ENCODE results near the gene KMT2E. TPM values are rescaled to one million over a fixed set of nuclear protein-coding genes. Genes with fewer than 3 reads are reported as not detected.

The KMT2E gene
- total and polyA plus RNA-seq, 2 donors (not counting 3 experiments of a cell fraction or from before 2014, with no cell fraction given) = 19.0 to 74.8 TPM

- Histone ChIP-seq H3K4me1 (ENCODE audit: control insufficient read depth, extremely low read depth, insufficient read depth, low read length) (peaks cover 45% of the 10 kb centered on the region), H3K9me1 (replicated peaks; ENCODE audit: control insufficient read depth, extremely low read depth, insufficient read depth, low read length) (no peaks in the 10 kb centered on the region), H2AFZ (ENCODE audit: low read depth, low read length) (no peak overlapping the region), H3K9me3 (replicated peaks; ENCODE audit: control insufficient read depth, insufficient read depth, low read length) (no peaks in the 10 kb centered on the region), H3K27me3 (ENCODE audit: control insufficient read depth in 2 of 2, insufficient read depth in 2 of 2, low read length in 2 of 2) (no peaks in the 10 kb centered on the region), H3K27ac (ENCODE audit: insufficient read depth, low read depth, low read length) (no peak overlapping the region), H3K9ac (replicated peaks; ENCODE audit: extremely low read depth, insufficient read depth, low read length) (no peak overlapping the region), H3K36me3 (ENCODE audit: control insufficient read depth in 2 of 2, extremely low read depth in 1 of 2, insufficient read depth in 2 of 2, low read length in 2 of 2) (no peaks in the 10 kb centered on the region), H3K79me2 (ENCODE audit: control insufficient read depth, insufficient read depth, low read length) (peaks cover 100% of the 10 kb centered on the region), H3K4me2 (ENCODE audit: insufficient read depth, low read length) (peak overlapping the region; percentile 22), H3K4me3 (replicated peaks in 1 of 3; ENCODE audit: insufficient read depth in 1 of 3, low read depth in 1 of 3, low read length in 3 of 3) (no peak overlapping the region), H4K20me1 (replicated peaks; ENCODE audit: control insufficient read depth, extremely low read depth, insufficient read depth, low read length) (peaks cover 8% of the 10 kb centered on the region)
- ChIA-PET CTCF (interaction anchor here (6.8 kb wide), 1 partner anchor 25 kb away, joined by 97 read pairs; no protein-coding TSS in a partner anchor), POLR2A (interaction anchor here (0.8 kb wide), 2 partner anchors 15 to 23 kb away, joined by 3 to 4 read pairs; no protein-coding TSS in a partner anchor)
- TF ChIP-seq CTCF (IDR thresholded peaks at IDR 0.05; ENCODE audit: extremely low read depth in 1 of 2, insufficient read depth in 1 of 2, low read depth in 1 of 2, low read length in 2 of 2) (no peak), EZH2 (IDR thresholded peaks at IDR 0.05; ENCODE audit: borderline replicate concordance, low read depth, low read length, severe bottlenecking) (no peak), MYC (IDR thresholded peaks at IDR 0.05; ENCODE audit: low read depth, low read length) (no peak), FOS (IDR thresholded peaks at IDR 0.05; ENCODE audit: borderline replicate concordance, insufficient read depth, low read length) (no peak), JUN (IDR thresholded peaks at IDR 0.05; ENCODE audit: borderline replicate concordance, insufficient read depth, insufficient read length, low read depth) (no peak), GATA2 (IDR thresholded peaks at IDR 0.05; ENCODE audit: insufficient read depth, insufficient read length, low read depth, low read length) (no peak)
- FAIRE-seq = no peak
- intact Hi-C loops (cut with micrococcal nuclease) (no loop called here), dilution Hi-C loops (cut with MboI; ENCODE audit: extremely low pct_ligation_motif_present, low sequenced_read_pairs) (no loop called here)
- BruUV-seq (replicated peaks) = no TSS peak
- no peak for DNase-seq (ENCODE audit: low read depth, low spot score)
These were observed 7.5 kb upstream of the KMT2E start for GRCh38 chr7:105006367-105007136.

Data from endothelial cell of umbilical vein (primary cell).